Measurements from ENCODE around the gene GATA2. TPM values are rescaled to one million over a fixed set of nuclear protein-coding genes. Genes with fewer than 3 reads are reported as not detected.
A peak's percentile ranks its signal among the peaks of the same experiment; 100 is the strongest.

GATA2 gene
- 0.72 and 0.88 TPM in 2 replicates for total RNA-seq

- DNase-seq (ENCODE audit: insufficient read length, low spot score, missing footprints): peak; percentile 71
Observed at GRCh38 chr3:128492671-128493569, at the start of gene GATA2. TSS of gene GATA2 (minus strand) at chr3:128493201. CDS start at chr3:128487031, 6,170 bp downstream.

GRCh38 chr3:128541246-128541645, 48.2 kb upstream of the GATA2 start:
- no peak for DNase-seq (ENCODE audit: insufficient read length, low spot score, missing footprints)
- H3K79me2 ChIP-seq (ENCODE audit: insufficient read depth, low read length): no peaks in the 10 kb centered on the region
- H3K36me3 ChIP-seq (ENCODE audit: insufficient read depth, low read length): no peaks in the 10 kb centered on the region
- TF ChIP-seq CTCF (IDR thresholded peaks at IDR 0.05; ENCODE audit: extremely low read depth, low read depth, low read length): no peak
- H3K27ac ChIP-seq (ENCODE audit: low read depth, low read length): no peak overlapping the region
- peaks cover 11% of the 10 kb centered on the region for H3K27me3 ChIP-seq (ENCODE audit: insufficient read depth, low read length)
- no peak overlapping the region for H3K4me2 ChIP-seq (ENCODE audit: insufficient read depth, low read length)
- H3K4me3 ChIP-seq (ENCODE audit: insufficient read depth, low read length): no peak overlapping the region
- H3K9me3 ChIP-seq (ENCODE audit: low read depth, low read length): no peaks in the 10 kb centered on the region
- H4K20me1 ChIP-seq (ENCODE audit: insufficient read depth, low read length): no peaks in the 10 kb centered on the region
- no peak overlapping the region for H2AFZ ChIP-seq (ENCODE audit: low read length)
- H3K4me1 ChIP-seq (ENCODE audit: insufficient read depth, low read length): no peaks in the 10 kb centered on the region

More at GRCh38 chr3:128492671-128493569, at the start of gene GATA2:
- TF ChIP-seq CTCF (IDR thresholded peaks at IDR 0.05; ENCODE audit: extremely low read depth, low read depth, low read length): no peak
- H3K4me2 ChIP-seq (ENCODE audit: insufficient read depth, low read length): no peak within 1 kb of the TSS
- peaks cover 11% of the 10 kb centered on the region for H3K4me1 ChIP-seq (ENCODE audit: insufficient read depth, low read length)
- no peaks in the 10 kb centered on the region for H3K79me2 ChIP-seq (ENCODE audit: insufficient read depth, low read length)
- H2AFZ ChIP-seq (ENCODE audit: low read length): no peak within 1 kb of the TSS
- H4K20me1 ChIP-seq (ENCODE audit: insufficient read depth, low read length): peaks cover 23% of the 10 kb centered on the region
- no peak within 1 kb of the TSS for H3K27ac ChIP-seq (ENCODE audit: low read depth, low read length)
- no peak within 1 kb of the TSS for H3K4me3 ChIP-seq (ENCODE audit: insufficient read depth, low read length)
- peaks cover 75% of the 10 kb centered on the region for H3K27me3 ChIP-seq (ENCODE audit: insufficient read depth, low read length)
- no peaks in the 10 kb centered on the region for H3K36me3 ChIP-seq (ENCODE audit: insufficient read depth, low read length)
- no peaks in the 10 kb centered on the region for H3K9me3 ChIP-seq (ENCODE audit: low read depth, low read length)

- no peaks in the 10 kb centered on the region for H4K20me1 ChIP-seq (ENCODE audit: insufficient read depth, low read length)
- H3K9me3 ChIP-seq (ENCODE audit: low read depth, low read length): no peaks in the 10 kb centered on the region
- peaks cover 27% of the 10 kb centered on the region for H3K27me3 ChIP-seq (ENCODE audit: insufficient read depth, low read length)
Observed at GRCh38 chr3:128539376-128539775, 46.4 kb upstream of the GATA2 start.

More at GRCh38 chr3:128539376-128539775, 46.4 kb upstream of the GATA2 start:
- Histone ChIP-seq H3K27ac (ENCODE audit: low read depth, low read length) (no peak overlapping the region), H3K79me2 (ENCODE audit: insufficient read depth, low read length) (no peaks in the 10 kb centered on the region), H3K4me1 (ENCODE audit: insufficient read depth, low read length) (no peaks in the 10 kb centered on the region), H3K4me3 (ENCODE audit: insufficient read depth, low read length) (no peak overlapping the region), H2AFZ (ENCODE audit: low read length) (no peak overlapping the region), H3K4me2 (ENCODE audit: insufficient read depth, low read length) (no peak overlapping the region), H3K36me3 (ENCODE audit: insufficient read depth, low read length) (no peaks in the 10 kb centered on the region)
- no peak for TF ChIP-seq CTCF (IDR thresholded peaks at IDR 0.05; ENCODE audit: extremely low read depth, low read depth, low read length)
- DNase-seq (ENCODE audit: insufficient read length, low spot score, missing footprints): no peak

Measured in osteoblast (primary cell).